Rectal smooth muscle tissue (tissue), 1 donor: ENCODE measurements around the gene TAF1D.

ENCODE experiments used
- H3K27ac ChIP-seq: one replicate; pipeline ENCODE4 v1.7.0; 2013; ENCODE audit warnings: low read depth, low read length, inconsistent platforms
- H3K27me3 ChIP-seq: one replicate; pipeline ENCODE4 v1.7.0; 2013; ENCODE audit warnings: low read length; ENCODE audit not compliant: control insufficient read depth, insufficient read depth
- H3K36me3 ChIP-seq: one replicate; pipeline ENCODE4 v1.7.0; 2013; ENCODE audit warnings: low read length; ENCODE audit not compliant: control insufficient read depth, insufficient read depth
- H3K4me1 ChIP-seq: one replicate; pipeline ENCODE4 v1.7.0; 2013; ENCODE audit warnings: low read length; ENCODE audit not compliant: control insufficient read depth, insufficient read depth
- H3K4me3 ChIP-seq: one replicate; pipeline ENCODE4 v1.7.0; 2013; ENCODE audit warnings: low read length
- H3K9ac ChIP-seq: one replicate; pipeline ENCODE4 v1.7.0; 2013; ENCODE audit warnings: low read length

Gene TAF1D

GRCh38 chr11:93704237-93704636, 37.1 kb downstream of the TAF1D start:
- peaks cover 7% of the 10 kb centered on the region for H3K36me3 ChIP-seq
- no peaks in the 10 kb centered on the region for H3K4me1 ChIP-seq
- H3K9ac ChIP-seq, result no peak overlapping the region
- H3K4me3 ChIP-seq, result no peak overlapping the region
- H3K27ac ChIP-seq, result no peak overlapping the region
- no peaks in the 10 kb centered on the region for H3K27me3 ChIP-seq

- no peak overlapping the region for H3K9ac ChIP-seq
- H3K36me3 ChIP-seq, result peaks cover 10% of the 10 kb centered on the region
- no peaks in the 10 kb centered on the region for H3K27me3 ChIP-seq
- no peak overlapping the region for H3K27ac ChIP-seq
- no peak overlapping the region for H3K4me3 ChIP-seq
- no peaks in the 10 kb centered on the region for H3K4me1 ChIP-seq
Observed at GRCh38 chr11:93700830-93701229, 40.5 kb downstream of the TAF1D start.

GRCh38 chr11:93697611-93698010, 43.7 kb downstream of the TAF1D start:
- Histone ChIP-seq H3K4me3 (no peak overlapping the region), H3K27ac (no peak overlapping the region), H3K9ac (no peak overlapping the region), H3K36me3 (peaks cover 10% of the 10 kb centered on the region), H3K27me3 (no peaks in the 10 kb centered on the region), H3K4me1 (no peaks in the 10 kb centered on the region)

GRCh38 chr11:93694557-93694956, 46.7 kb downstream of the TAF1D start:
- no peak overlapping the region for H3K4me3 ChIP-seq
- no peak overlapping the region for H3K9ac ChIP-seq
- H3K4me1 ChIP-seq, result no peaks in the 10 kb centered on the region
- H3K36me3 ChIP-seq, result peaks cover 10% of the 10 kb centered on the region
- H3K27me3 ChIP-seq, result no peaks in the 10 kb centered on the region
- no peak overlapping the region for H3K27ac ChIP-seq

GRCh38 chr11:93694109-93694508, 47.2 kb downstream of the TAF1D start:
- no peak overlapping the region for H3K9ac ChIP-seq
- H3K4me1 ChIP-seq, result no peaks in the 10 kb centered on the region
- H3K27ac ChIP-seq, result no peak overlapping the region
- H3K36me3 ChIP-seq, result peaks cover 10% of the 10 kb centered on the region
- H3K27me3 ChIP-seq, result no peaks in the 10 kb centered on the region
- H3K4me3 ChIP-seq, result no peak overlapping the region

GRCh38 chr11:93689240-93689639, 52.1 kb downstream of the TAF1D start:
- H3K27ac ChIP-seq, result no peak overlapping the region
- H3K36me3 ChIP-seq, result peaks cover 16% of the 10 kb centered on the region
- no peaks in the 10 kb centered on the region for H3K27me3 ChIP-seq
- no peak overlapping the region for H3K9ac ChIP-seq
- no peaks in the 10 kb centered on the region for H3K4me1 ChIP-seq
- H3K4me3 ChIP-seq, result no peak overlapping the region

- H3K4me3 ChIP-seq, result no peak overlapping the region
- no peaks in the 10 kb centered on the region for H3K4me1 ChIP-seq
- H3K9ac ChIP-seq, result no peak overlapping the region
- H3K36me3 ChIP-seq, result peaks cover 32% of the 10 kb centered on the region
- no peak overlapping the region for H3K27ac ChIP-seq
- no peaks in the 10 kb centered on the region for H3K27me3 ChIP-seq
Observed at GRCh38 chr11:93686812-93687211, 54.5 kb downstream of the TAF1D start.

- peaks cover 32% of the 10 kb centered on the region for H3K36me3 ChIP-seq
- H3K27ac ChIP-seq, result no peak overlapping the region
- no peak overlapping the region for H3K9ac ChIP-seq
- no peaks in the 10 kb centered on the region for H3K4me1 ChIP-seq
- H3K4me3 ChIP-seq, result no peak overlapping the region
- H3K27me3 ChIP-seq, result no peaks in the 10 kb centered on the region
Observed at GRCh38 chr11:93686226-93686625, 55.1 kb downstream of the TAF1D start.
